Activated B cell treated with CpG ODN at 0.5 μM for 24 hours (primary cell): ENCODE measurements around the gene HIP1R. TPM values are rescaled to one million over a fixed set of nuclear protein-coding genes. Genes with fewer than 3 reads are reported as not detected.

Experiments
- ATAC-seq: fragments of 200-7000 bp; cut with Tn5 transposase; one replicate; pipeline ENCODE4 v1.10.0; 2021; ENCODE audit warnings: low read depth, mild to moderate bottlenecking, moderate library complexity
- CTCF ChIA-PET: fragments of 350-600 bp; sonication (Branson Sonifier 250); formaldehyde crosslinking; loops from one replicate; lab custom pipeline; 2021; ENCODE audit warnings: antibody characterized with exemption; lab: Charles Lee
- POLR2A ChIA-PET: fragments of 350-600 bp; sonication (Branson Sonifier 250); formaldehyde crosslinking; loops from one replicate; lab custom pipeline; 2021; ENCODE audit warnings: antibody characterized with exemption; lab: Charles Lee
- DNase-seq: peaks from one replicate; pipeline ENCODE4 v3.0.0; 2022
- H3K27ac Mint-ChIP-seq: one replicate; pipeline ENCODE4 v1.8.0; 2020; ENCODE audit warnings: mixed read lengths
- H3K27me3 Mint-ChIP-seq: one replicate; pipeline ENCODE4 v1.8.0; 2021; ENCODE audit warnings: mixed read lengths
- H3K36me3 Mint-ChIP-seq: one replicate; pipeline ENCODE4 v1.8.0; 2021; ENCODE audit warnings: low read depth, mixed read lengths
- H3K4me1 Mint-ChIP-seq: one replicate; pipeline ENCODE4 v1.8.0; 2021; ENCODE audit warnings: mixed read lengths
- H3K4me3 Mint-ChIP-seq: one replicate; pipeline ENCODE4 v1.8.0; 2020; ENCODE audit warnings: mild to moderate bottlenecking, mixed read lengths
- H3K9me3 Mint-ChIP-seq: one replicate; pipeline ENCODE4 v1.8.0; 2020; ENCODE audit warnings: mixed read lengths
- intact Hi-C: fragments of 100-400 bp; cut with micrococcal nuclease; formaldehyde crosslinking; loops from one replicate; pipeline ENCODE4 v1.15.1; 2024
- total RNA-seq: library from RNA; stranded (reverse); gene quantifications from 2 replicates; pipeline ENCODE4 v1.2.3, GENCODE V29; 2022
- TF ChIP-seq, protein P1 (sequence below): fragments of 200-600 bp; IDR thresholded peaks from one replicate; pipeline ENCODE4 v1.8.0; 2022; ENCODE audit warnings: antibody characterized with exemption, mild to moderate bottlenecking

HIP1R gene
- total RNA-seq, 1 donor from 2014 or later = 154 TPM

GRCh38 chr12:122837306-122838265 lies 2.3 kb downstream of the HIP1R start:
- DNase-seq = no peak
- Mint-ChIP-seq H3K27me3 (no peaks in the 10 kb centered on the region), H3K4me1 (peaks cover 69% of the 10 kb centered on the region), H3K36me3 (peaks cover 52% of the 10 kb centered on the region), H3K27ac (peak overlapping the region; percentile 94), H3K4me3 (peak overlapping the region; percentile 94), H3K9me3 (no peaks in the 10 kb centered on the region)
- intact Hi-C loops = no loop called here
- TF ChIP-seq, protein P1, sequence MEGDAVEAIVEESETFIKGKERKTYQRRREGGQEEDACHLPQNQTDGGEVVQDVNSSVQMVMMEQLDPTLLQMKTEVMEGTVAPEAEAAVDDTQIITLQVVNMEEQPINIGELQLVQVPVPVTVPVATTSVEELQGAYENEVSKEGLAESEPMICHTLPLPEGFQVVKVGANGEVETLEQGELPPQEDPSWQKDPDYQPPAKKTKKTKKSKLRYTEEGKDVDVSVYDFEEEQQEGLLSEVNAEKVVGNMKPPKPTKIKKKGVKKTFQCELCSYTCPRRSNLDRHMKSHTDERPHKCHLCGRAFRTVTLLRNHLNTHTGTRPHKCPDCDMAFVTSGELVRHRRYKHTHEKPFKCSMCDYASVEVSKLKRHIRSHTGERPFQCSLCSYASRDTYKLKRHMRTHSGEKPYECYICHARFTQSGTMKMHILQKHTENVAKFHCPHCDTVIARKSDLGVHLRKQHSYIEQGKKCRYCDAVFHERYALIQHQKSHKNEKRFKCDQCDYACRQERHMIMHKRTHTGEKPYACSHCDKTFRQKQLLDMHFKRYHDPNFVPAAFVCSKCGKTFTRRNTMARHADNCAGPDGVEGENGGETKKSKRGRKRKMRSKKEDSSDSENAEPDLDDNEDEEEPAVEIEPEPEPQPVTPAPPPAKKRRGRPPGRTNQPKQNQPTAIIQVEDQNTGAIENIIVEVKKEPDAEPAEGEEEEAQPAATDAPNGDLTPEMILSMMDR = no peak
- CTCF ChIA-PET = interaction anchor here (1.4 to 6.0 kb wide), 2 partner anchors 43 to 44 kb away, joined by 10 to 63 read pairs; no protein-coding TSS in a partner anchor
- no peak for ATAC-seq
- POLR2A ChIA-PET = interaction anchor here (0.5 to 2.8 kb wide), 10 partner anchors 9 to 116 kb away, joined by 3 to 23 read pairs (median 4); partner anchors contain the start of gene CCDC62

GRCh38 chr12:122838841-122839240 lies 3.6 kb downstream of the HIP1R start:
- ATAC-seq (no peak), DNase-seq (no peak)
- intact Hi-C loops = no loop called here
- peak overlapping the region; percentile 94 for H3K27ac Mint-ChIP-seq
- H3K27me3 Mint-ChIP-seq = no peaks in the 10 kb centered on the region
- H3K36me3 Mint-ChIP-seq = peaks cover 53% of the 10 kb centered on the region
- POLR2A ChIA-PET = interaction anchor here (0.9 kb wide), 1 partner anchor 29 kb away, joined by 3 read pairs; no protein-coding TSS in a partner anchor
- H3K9me3 Mint-ChIP-seq = no peaks in the 10 kb centered on the region
- H3K4me3 Mint-ChIP-seq = no peak overlapping the region
- peaks cover 79% of the 10 kb centered on the region for H3K4me1 Mint-ChIP-seq
- TF ChIP-seq, protein P1 = no peak
- CTCF ChIA-PET = interaction anchor here (1.4 kb wide), 1 partner anchor 45 kb away, joined by 10 read pairs; no protein-coding TSS in a partner anchor

DNA sequence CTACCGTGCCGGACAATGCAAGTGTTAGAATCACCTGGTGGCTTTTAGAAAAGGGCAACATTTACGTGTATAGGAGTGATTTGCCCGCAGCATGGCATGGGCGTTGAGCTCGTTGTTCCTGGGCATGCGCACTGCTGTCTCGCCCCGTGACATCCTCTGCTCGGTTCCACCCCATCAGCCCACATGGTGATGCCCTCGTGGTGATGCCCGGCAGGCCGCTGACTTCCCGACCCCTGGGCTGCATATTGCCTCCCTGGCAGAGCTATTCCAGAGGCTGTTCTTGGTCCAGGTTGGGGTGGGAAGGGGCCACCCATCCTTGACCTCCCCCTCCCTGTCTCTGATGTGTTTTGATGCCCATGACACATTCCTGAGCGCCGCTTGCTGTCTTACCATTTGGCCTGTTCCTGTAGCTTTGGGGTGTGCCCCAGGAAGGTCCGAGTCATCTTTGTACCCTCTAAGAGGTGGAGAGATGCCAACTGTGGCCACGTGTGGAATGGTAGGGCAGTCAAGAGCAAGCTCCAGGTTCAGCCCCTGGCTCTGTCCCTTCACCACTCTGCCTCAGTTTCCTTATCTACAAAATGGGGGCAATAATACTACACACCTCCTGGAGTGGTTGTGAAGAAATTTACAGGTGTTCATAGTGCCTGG lies 4.8 kb downstream of the HIP1R start:
- DNase-seq (no peak), ATAC-seq (no peak)
- intact Hi-C loops = no loop called here
- Mint-ChIP-seq H3K36me3 (peaks cover 53% of the 10 kb centered on the region), H3K4me3 (no peak overlapping the region), H3K27me3 (no peaks in the 10 kb centered on the region), H3K27ac (no peak overlapping the region), H3K9me3 (no peaks in the 10 kb centered on the region), H3K4me1 (peaks cover 78% of the 10 kb centered on the region)
- TF ChIP-seq, protein P1 = no peak
- ChIA-PET POLR2A (interaction anchor here (0.6 to 1.0 kb wide), 3 partner anchors 14 to 99 kb away, joined by 3 read pairs; no protein-coding TSS in a partner anchor), CTCF (interaction anchor here (0.7 to 2.0 kb wide), 2 partner anchors 24 to 46 kb away, joined by 3 to 13 read pairs; no protein-coding TSS in a partner anchor)

DNA sequence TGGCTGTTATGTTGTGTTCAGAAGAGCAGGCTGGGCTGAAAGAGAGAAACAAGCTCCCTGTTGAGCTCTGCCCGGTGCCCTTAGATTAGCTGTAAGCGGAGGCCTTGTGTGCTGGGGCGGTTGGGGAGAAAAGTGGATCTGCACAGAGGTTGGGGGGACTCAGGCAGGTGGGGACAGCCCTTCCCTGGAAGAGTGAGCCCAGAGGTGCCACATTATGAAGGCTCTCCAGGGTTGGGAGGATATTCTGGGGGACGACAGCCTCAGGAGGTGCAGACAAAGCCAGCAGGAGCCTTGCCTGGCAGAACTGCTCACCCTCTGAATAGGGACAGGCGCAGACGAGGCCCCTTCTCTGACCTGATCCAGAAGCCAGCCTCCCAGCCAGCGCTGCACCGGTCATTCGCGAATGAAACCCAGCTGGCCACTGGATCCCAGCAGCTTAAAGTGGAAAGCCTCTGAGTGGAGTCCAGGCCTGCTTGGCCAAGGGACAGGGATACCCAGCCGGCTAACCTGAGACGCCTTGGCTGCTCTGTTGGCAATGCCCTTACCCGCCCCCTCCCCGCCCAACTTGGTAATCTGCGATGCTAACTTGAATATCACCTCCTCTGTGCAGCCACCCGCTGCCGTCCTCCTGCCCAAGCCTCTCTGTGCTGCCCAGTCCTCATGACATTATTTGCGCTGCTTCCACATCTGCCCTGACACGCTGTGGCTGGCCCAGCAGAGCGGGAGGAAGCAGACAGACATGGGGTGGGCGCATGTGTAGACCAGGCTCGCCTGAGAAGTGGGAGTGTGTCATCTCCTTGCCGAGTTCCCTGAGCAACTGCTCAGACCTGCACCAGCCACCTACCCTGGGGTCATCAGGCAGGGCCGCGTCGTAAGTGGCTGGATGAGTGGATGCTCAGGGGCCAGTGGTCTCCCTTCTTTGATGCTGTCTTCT lies 5.6 kb downstream of the HIP1R start:
- CTCF ChIA-PET = interaction anchor here (0.7 to 2.0 kb wide), 2 partner anchors 24 to 47 kb away, joined by 3 to 13 read pairs; no protein-coding TSS in a partner anchor
- peak overlapping the region; percentile 51 for H3K27ac Mint-ChIP-seq
- peaks cover 81% of the 10 kb centered on the region for H3K4me1 Mint-ChIP-seq
- ATAC-seq (no peak), DNase-seq (no peak)
- H3K9me3 Mint-ChIP-seq = no peaks in the 10 kb centered on the region
- TF ChIP-seq, protein P1 = no peak
- intact Hi-C loops = no loop called here
- peaks cover 55% of the 10 kb centered on the region for H3K36me3 Mint-ChIP-seq
- no peaks in the 10 kb centered on the region for H3K27me3 Mint-ChIP-seq
- no peak overlapping the region for H3K4me3 Mint-ChIP-seq
- POLR2A ChIA-PET = interaction anchor here (0.6 to 1.0 kb wide), 2 partner anchors 15 to 21 kb away, joined by 3 read pairs; no protein-coding TSS in a partner anchor
